ENCODE results near the gene TAMM41. TPM values are rescaled to one million over a fixed set of nuclear protein-coding genes. Genes with fewer than 3 reads are reported as not detected.
"Not testable (repeated sequence)": the region's sequence is repeated elsewhere in the genome, so short reads cannot be mapped to it uniquely, and the experiment has no call there.

The TAMM41 gene
- total RNA-seq, 1 experiment from 2014 or later, result 6.4 TPM

DNA sequence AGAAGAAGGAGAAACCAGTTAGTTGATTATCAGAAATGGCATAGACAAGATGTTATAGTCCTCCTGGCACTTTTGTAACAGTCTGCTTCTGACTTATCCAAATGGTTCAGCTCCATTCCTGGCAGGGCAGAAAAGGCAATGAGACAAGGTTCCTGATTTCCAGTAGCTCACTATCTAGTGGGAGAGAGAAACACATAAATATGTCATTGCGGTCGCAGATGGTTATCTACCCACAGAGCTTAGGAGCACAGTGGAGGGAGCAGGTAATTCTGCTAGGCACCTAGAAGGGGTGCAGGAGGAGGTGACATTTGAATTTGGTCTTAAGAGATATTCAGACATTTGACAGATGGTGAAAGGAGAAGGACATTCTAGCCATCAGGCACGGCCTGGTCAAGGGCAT lies 78.1 kb downstream of the TAMM41 start:
- no peak for DNase-seq
- H3K4me3 ChIP-seq (ENCODE audit: insufficient read depth, low read depth, low read length), result no peak overlapping the region
- H3K36me3 ChIP-seq (replicated peaks; ENCODE audit: control insufficient read depth, insufficient read depth, low read length), result no peaks in the 10 kb centered on the region
- H3K27me3 ChIP-seq (ENCODE audit: control insufficient read depth, insufficient read depth, low read length), result no peaks in the 10 kb centered on the region; the same call in none of the 2 replicates

DNA sequence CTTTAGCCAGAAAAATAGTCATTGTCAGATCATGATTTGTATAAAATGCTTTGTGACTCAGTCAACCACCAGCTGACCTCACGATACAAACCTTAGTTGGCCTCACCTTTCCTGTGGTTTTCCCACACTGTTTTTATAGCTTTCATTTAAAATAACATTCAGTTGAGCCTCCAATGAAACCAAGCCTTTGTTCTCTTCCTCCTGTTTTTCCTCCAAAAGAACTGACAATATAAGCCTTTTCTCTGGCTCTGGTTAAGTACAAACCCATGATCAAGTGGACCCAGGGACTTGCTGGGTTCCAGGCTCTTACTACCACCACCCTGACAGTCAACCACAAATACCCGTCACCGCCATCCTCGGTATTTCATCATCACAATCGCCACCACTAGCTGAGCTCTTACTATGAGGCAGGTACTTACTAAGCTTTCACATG lies 81.7 kb downstream of the TAMM41 start:
- H3K4me3 ChIP-seq (ENCODE audit: insufficient read depth, low read depth, low read length), result no peak overlapping the region
- H3K36me3 ChIP-seq (replicated peaks; ENCODE audit: control insufficient read depth, insufficient read depth, low read length), result no peaks in the 10 kb centered on the region
- no peaks in the 10 kb centered on the region; the same call in none of the 2 replicates for H3K27me3 ChIP-seq (ENCODE audit: control insufficient read depth, insufficient read depth, low read length)
- DNase-seq, result no peak

- DNase-seq, result no peak
- H3K27me3 ChIP-seq (ENCODE audit: control insufficient read depth, insufficient read depth, low read length), result no peaks in the 10 kb centered on the region
- no peaks in the 10 kb centered on the region for H3K36me3 ChIP-seq (replicated peaks; ENCODE audit: control insufficient read depth, insufficient read depth, low read length)
- H3K4me3 ChIP-seq (ENCODE audit: insufficient read depth, low read depth, low read length), result no peak overlapping the region
These were observed 86.7 kb downstream of the TAMM41 start for GRCh38 chr3:11759996-11760395.

DNA sequence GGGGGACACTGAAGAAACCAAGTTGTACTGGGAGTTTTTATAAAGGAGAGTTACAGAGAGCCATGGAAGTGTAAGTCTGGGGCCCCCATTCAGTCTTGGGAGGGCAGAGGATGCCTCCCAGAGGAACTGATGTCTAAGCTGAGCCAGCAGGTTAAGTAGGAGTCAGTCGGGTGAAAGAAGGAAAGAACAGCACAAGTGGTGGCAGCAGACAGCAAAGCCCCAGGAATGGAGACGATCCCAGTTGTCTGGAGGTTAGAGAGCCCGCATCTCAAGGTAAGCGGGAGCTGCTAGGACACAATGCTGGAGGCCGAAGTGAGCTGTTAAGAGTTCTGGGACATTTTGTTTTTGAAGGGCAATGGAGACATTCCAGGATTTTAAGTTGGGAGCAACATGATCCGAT lies 88.8 kb downstream of the TAMM41 start:
- DNase-seq, result no peak
- Histone ChIP-seq H3K27me3 (ENCODE audit: control insufficient read depth, insufficient read depth, low read length) (no peaks in the 10 kb centered on the region), H3K4me3 (ENCODE audit: insufficient read depth, low read depth, low read length) (no peak overlapping the region), H3K36me3 (replicated peaks; ENCODE audit: control insufficient read depth, insufficient read depth, low read length) (no peaks in the 10 kb centered on the region)

DNA sequence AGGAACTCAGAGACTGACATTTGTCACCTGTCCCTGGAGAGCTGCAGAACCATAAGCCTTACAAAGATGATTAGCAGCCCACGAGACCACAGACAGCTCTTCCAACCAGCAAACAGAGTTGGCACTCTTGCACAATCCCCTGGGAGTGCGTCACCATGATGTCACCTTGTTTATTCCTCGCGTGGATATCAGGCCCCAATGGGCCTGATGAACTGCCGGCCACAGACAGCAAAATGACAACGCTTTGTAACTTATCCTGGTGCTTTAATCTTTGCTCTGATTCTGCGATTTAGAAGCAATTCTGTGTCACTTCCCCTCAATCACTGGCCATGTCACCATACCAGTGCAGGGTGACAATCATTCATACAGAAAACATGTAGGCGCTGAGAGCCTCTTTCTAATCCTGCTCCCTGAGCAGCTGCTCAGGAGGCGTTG lies 89.2 kb downstream of the TAMM41 start:
- DNase-seq, result no peak
- H3K27me3 ChIP-seq (ENCODE audit: control insufficient read depth, insufficient read depth, low read length), result no peaks in the 10 kb centered on the region
- no peak overlapping the region for H3K4me3 ChIP-seq (ENCODE audit: insufficient read depth, low read depth, low read length)
- no peaks in the 10 kb centered on the region for H3K36me3 ChIP-seq (replicated peaks; ENCODE audit: control insufficient read depth, insufficient read depth, low read length)

GRCh38 chr3:11755276-11755675 lies 91.4 kb downstream of the TAMM41 start:
- Histone ChIP-seq H3K4me3 (ENCODE audit: insufficient read depth, low read depth, low read length) (no peak overlapping the region), H3K27me3 (ENCODE audit: control insufficient read depth, insufficient read depth, low read length) (no peaks in the 10 kb centered on the region), H3K36me3 (replicated peaks; ENCODE audit: control insufficient read depth, insufficient read depth, low read length) (no peaks in the 10 kb centered on the region)
- DNase-seq, result no peak

DNA sequence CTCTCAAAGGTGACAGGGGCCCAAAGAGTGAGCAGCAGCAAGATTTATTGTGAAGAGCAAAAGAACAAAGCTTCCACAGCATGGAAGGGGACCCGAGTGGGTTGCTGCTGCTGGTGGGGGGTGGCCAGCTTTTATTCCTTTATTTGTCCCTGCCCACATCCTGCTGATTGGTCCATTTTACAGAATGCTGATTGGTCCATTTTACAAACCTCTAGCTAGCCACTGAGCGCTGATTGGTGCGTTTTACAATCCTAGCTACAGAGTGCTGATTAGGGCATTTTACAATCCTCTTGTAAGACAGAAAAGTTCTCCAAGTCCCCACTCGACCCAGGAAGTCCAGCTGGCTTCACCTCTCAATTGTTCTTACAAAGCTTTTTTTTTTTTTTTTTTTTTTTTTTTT lies 94.4 kb downstream of the TAMM41 start:
- H3K36me3 ChIP-seq (replicated peaks; ENCODE audit: control insufficient read depth, insufficient read depth, low read length); DNase-seq; H3K27me3 ChIP-seq (ENCODE audit: control insufficient read depth, insufficient read depth, low read length); H3K4me3 ChIP-seq (ENCODE audit: insufficient read depth, low read depth, low read length): not testable (repeated sequence)

DNA sequence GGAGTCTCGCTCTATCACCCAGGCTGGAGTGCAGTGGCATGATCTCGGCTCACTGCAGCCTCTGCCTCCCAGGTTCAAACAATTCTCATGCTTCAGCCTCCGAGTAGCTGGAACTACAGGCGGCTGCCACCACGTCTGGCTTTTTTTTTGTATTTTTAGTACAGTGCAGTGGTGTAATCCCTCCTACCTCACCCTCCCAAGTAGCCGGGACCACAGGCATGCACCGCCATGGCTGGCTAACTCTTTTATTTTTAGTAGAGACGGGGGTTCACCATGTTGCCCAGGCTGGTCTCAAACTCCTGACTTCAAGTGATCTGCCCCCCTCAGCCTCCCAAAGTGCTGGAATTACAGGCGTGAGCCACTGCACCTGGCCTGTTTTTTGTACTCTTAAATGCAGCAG lies 98.4 kb downstream of the TAMM41 start:
- not testable (repeated sequence) for H3K27me3 ChIP-seq (ENCODE audit: control insufficient read depth, insufficient read depth, low read length); H3K4me3 ChIP-seq (ENCODE audit: insufficient read depth, low read depth, low read length); DNase-seq; H3K36me3 ChIP-seq (replicated peaks; ENCODE audit: control insufficient read depth, insufficient read depth, low read length)

Other genes starting within 250 kb of the TAMM41 start
- 44.2 and 49.7 TPM in 2 replicates for gene VGLL4, start 203.0 kb downstream of the TAMM41 start, total RNA-seq (2014; rRNA removed; shearing (Covaris generic))
- gene SYN2, start 157.5 kb upstream of the TAMM41 start, total RNA-seq (2014; rRNA removed; shearing (Covaris generic)), result 3.2 and 4.7 TPM in 2 replicates

Data from H7 (cell line).